SK-N-SH (cell line): ENCODE measurements around the gene TGFBR3L.

Source experiments
- EP300 ChIP-seq, 2 experiments: IDR thresholded peaks; 2 replicates each; pipeline versions ENCODE4 v1.4.0 to v1.6.1; 2012; ENCODE audit warnings: borderline replicate concordance in 1 of 2, low read depth in 1 of 2, low read length in 1 of 2
- NFIC ChIP-seq: IDR thresholded peaks from 2 replicates; pipeline ENCODE4 v1.4.0; 2012; ENCODE audit warnings: borderline replicate concordance
- NRF1 ChIP-seq: IDR thresholded peaks from 2 replicates; pipeline ENCODE4 v1.6.1; 2012; ENCODE audit warnings: low read depth, mild to moderate bottlenecking, low read length
- POLR2AphosphoS5 ChIP-seq: IDR thresholded peaks from 2 replicates; pipeline ENCODE4 v1.6.1; 2012; ENCODE audit warnings: low read depth, low read length
- RAD21 ChIP-seq: IDR thresholded peaks from 2 replicates; pipeline ENCODE4 v1.6.1; 2012; ENCODE audit warnings: mild to moderate bottlenecking, low read length
- RCOR1 ChIP-seq: fragments of 150-350 bp; IDR thresholded peaks from 2 replicates; pipeline ENCODE4 v1.6.1; 2017; ENCODE audit warnings: antibody characterized with exemption, low read length
- TEAD4 ChIP-seq: IDR thresholded peaks from 2 replicates; pipeline ENCODE4 v1.4.0; 2012; ENCODE audit warnings: mild to moderate bottlenecking, borderline replicate concordance; ENCODE audit not compliant: insufficient read depth
- USF1 ChIP-seq: IDR thresholded peaks from 2 replicates; pipeline ENCODE4 v1.4.0; 2012; ENCODE audit warnings: low read depth, borderline replicate concordance
- YY1 ChIP-seq: IDR thresholded peaks from 2 replicates; pipeline ENCODE4 v1.4.0; 2012; ENCODE audit warnings: low read depth, mild to moderate bottlenecking
- ZBTB33 ChIP-seq: IDR thresholded peaks from 2 replicates; pipeline ENCODE4 v1.4.0; 2012; ENCODE audit warnings: low read depth, borderline replicate concordance
- TF ChIP-seq, protein P1 (sequence below): fragments of 200-600 bp; sonication (generic); IDR thresholded peaks from 2 replicates; pipeline ENCODE4 v1.6.1; 2017; ENCODE audit warnings: antibody characterized with exemption, mild to moderate bottlenecking, moderate library complexity
- TF ChIP-seq, protein P2 (sequence below): IDR thresholded peaks from 2 replicates; pipeline ENCODE4 v1.4.0; 2012; ENCODE audit warnings: low read depth

DNA sequence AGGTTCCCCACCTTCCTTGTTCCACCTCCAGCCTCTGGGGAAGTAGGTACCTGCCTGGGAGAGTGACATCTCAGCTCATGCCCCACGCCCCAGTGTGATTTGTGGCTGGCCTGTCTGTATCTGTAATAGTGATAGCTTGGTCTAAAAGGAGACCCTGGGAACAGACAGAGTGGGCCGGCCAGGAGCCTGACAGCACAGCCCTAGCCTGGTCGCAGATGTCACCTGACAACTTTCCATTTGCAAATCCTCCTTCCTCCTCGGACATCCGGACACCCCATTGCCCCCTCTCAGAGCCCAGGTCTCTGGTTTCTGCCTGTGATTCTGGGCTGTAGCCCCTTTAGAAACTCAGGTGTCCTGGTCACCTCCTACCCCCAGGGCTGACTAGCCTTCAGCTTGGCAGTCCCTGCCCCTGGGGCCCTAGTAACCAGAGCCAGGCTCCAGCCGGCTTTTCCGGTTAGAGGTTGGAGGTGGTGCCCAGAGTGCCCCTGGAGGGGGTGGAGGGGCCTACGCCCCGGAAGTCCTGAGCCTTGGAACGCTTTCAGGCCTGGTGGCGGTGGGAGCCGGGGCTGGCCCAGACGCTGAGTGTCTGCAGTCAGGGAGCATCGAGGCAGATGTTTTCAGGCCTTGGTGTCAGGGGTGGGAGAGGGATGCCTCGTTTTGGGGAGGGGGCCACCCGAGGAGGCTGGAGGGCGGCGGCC lies 19.9 kb upstream of the TGFBR3L start:
- TF ChIP-seq USF1 (no peak), YY1 (no peak), EP300 (IDR thresholded peaks at IDR 0.05; ENCODE audit: borderline replicate concordance in 1 of 2, low read depth in 1 of 2, low read length in 1 of 2) (no peak), ZBTB33 (no peak), NRF1 (no peak), TEAD4 (no peak), RCOR1 (no peak), NFIC (no peak), POLR2AphosphoS5 (no peak), RAD21 (no peak)
- TF ChIP-seq, protein P1, sequence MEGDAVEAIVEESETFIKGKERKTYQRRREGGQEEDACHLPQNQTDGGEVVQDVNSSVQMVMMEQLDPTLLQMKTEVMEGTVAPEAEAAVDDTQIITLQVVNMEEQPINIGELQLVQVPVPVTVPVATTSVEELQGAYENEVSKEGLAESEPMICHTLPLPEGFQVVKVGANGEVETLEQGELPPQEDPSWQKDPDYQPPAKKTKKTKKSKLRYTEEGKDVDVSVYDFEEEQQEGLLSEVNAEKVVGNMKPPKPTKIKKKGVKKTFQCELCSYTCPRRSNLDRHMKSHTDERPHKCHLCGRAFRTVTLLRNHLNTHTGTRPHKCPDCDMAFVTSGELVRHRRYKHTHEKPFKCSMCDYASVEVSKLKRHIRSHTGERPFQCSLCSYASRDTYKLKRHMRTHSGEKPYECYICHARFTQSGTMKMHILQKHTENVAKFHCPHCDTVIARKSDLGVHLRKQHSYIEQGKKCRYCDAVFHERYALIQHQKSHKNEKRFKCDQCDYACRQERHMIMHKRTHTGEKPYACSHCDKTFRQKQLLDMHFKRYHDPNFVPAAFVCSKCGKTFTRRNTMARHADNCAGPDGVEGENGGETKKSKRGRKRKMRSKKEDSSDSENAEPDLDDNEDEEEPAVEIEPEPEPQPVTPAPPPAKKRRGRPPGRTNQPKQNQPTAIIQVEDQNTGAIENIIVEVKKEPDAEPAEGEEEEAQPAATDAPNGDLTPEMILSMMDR: no peak
- TF ChIP-seq, protein P2, sequence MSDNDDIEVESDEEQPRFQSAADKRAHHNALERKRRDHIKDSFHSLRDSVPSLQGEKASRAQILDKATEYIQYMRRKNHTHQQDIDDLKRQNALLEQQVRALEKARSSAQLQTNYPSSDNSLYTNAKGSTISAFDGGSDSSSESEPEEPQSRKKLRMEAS: no peak
